ENCODE data around the gene CAT.
"Not testable (repeated sequence)": the region's sequence is repeated elsewhere in the genome, so short reads cannot be mapped to it uniquely, and the experiment has no call there.

The CAT gene

DNA sequence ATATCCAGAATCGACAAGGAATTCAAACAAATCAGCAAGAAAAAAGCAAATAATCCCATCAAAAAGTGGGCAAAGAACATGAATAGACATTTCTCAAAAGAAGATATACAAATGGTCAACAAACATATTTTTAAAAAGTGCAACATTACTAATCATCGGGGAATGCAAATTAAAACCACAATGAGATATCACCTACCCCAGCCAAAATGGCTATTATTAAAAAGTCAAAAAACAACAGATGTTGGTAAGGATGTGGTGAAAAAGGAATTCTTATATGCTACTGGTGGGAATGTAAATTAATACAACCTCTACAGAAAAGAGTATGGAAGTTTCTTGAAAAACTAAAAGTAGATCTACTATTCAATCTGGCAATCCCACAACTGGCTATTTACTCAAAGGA lies 13.9 kb upstream of the CAT start:
- H3K4me1 ChIP-seq (ENCODE audit: control insufficient read depth, insufficient read depth, low read length, poor library complexity, severe bottlenecking); H3K9me3 ChIP-seq (ENCODE audit: control insufficient read depth, low read length); H3K4me3 ChIP-seq (ENCODE audit: extremely low read depth, insufficient read depth, low read length, poor library complexity, severe bottlenecking); H3K27ac ChIP-seq (ENCODE audit: low read depth, low read length, severe bottlenecking); H3K36me3 ChIP-seq (ENCODE audit: control insufficient read depth, insufficient read depth, low read length): not testable (repeated sequence)
- WGBS, 2 experiments (ENCODE audit: insufficient coverage in 2 of 2), result no CpG with 5 or more reads among the region's 2 CpGs

DNA sequence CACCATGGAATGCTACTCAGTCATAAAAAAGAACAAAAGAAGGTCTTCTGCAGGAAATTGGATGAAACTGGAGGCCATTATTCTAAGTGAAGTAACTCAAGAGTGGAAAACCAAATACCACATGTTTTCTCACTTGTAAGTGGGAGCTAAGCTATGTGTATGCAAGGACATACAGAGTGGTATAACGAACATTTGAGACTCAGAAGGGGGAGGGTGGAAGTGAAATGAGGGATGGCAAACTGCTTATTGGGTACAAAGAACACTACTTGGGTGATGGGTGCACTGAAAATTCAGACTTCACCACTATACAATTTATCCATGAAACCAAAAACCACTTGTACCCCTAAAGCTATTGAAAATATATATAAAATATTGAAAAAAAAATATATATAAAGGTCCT lies 13.4 kb upstream of the CAT start:
- Histone ChIP-seq H3K36me3 (ENCODE audit: control insufficient read depth, insufficient read depth, low read length) (no peaks in the 10 kb centered on the region), H3K4me3 (ENCODE audit: extremely low read depth, insufficient read depth, low read length, poor library complexity, severe bottlenecking) (no peak overlapping the region), H3K27ac (ENCODE audit: low read depth, low read length, severe bottlenecking) (no peak overlapping the region), H3K4me1 (ENCODE audit: control insufficient read depth, insufficient read depth, low read length, poor library complexity, severe bottlenecking) (peaks cover 7% of the 10 kb centered on the region), H3K9me3 (ENCODE audit: control insufficient read depth, low read length) (no peaks in the 10 kb centered on the region)
- WGBS, 2 experiments (ENCODE audit: insufficient coverage in 2 of 2), result no CpG with 5 or more reads among the region's 1 CpG

DNA sequence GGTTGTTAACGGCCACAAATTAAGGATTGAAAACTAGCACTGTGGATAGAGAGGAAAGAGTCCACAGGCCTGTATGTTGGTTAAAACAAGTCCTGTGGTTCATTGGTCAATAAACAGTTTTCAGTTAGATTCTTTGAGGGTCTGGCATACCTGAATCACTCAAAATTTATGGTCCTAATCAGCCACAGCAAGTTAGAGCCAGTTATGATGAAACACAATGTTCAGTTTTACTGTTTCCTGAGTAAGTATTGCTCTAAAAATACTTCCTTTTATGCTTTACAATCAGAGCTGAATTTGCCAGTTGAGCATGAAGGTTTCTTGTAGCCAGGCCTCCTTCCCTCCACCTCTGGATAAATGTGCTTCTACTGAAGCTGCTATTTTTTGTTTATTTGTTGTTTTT lies 12.9 kb upstream of the CAT start:
- 91 to 100% methylated on average over 1 of the region's 1 CpG for WGBS, 2 experiments (ENCODE audit: insufficient coverage in 2 of 2)
- Histone ChIP-seq H3K9me3 (ENCODE audit: control insufficient read depth, low read length) (no peaks in the 10 kb centered on the region), H3K36me3 (ENCODE audit: control insufficient read depth, insufficient read depth, low read length) (no peaks in the 10 kb centered on the region), H3K27ac (ENCODE audit: low read depth, low read length, severe bottlenecking) (no peak overlapping the region), H3K4me1 (ENCODE audit: control insufficient read depth, insufficient read depth, low read length, poor library complexity, severe bottlenecking) (peaks cover 7% of the 10 kb centered on the region), H3K4me3 (ENCODE audit: extremely low read depth, insufficient read depth, low read length, poor library complexity, severe bottlenecking) (no peak overlapping the region)

GRCh38 chr11:34426766-34427185 lies 12.0 kb upstream of the CAT start:
- H3K4me1 ChIP-seq (ENCODE audit: control insufficient read depth, insufficient read depth, low read length, poor library complexity, severe bottlenecking), result peaks cover 7% of the 10 kb centered on the region

GRCh38 chr11:34427186-34427805 lies 11.4 kb upstream of the CAT start:
- no peak overlapping the region for H3K27ac ChIP-seq (ENCODE audit: low read depth, low read length, severe bottlenecking)

More at GRCh38 chr11:34426766-34427185, 12.0 kb upstream of the CAT start:
- Histone ChIP-seq H3K4me3 (ENCODE audit: extremely low read depth, insufficient read depth, low read length, poor library complexity, severe bottlenecking) (no peak overlapping the region), H3K36me3 (ENCODE audit: control insufficient read depth, insufficient read depth, low read length) (no peaks in the 10 kb centered on the region), H3K9me3 (ENCODE audit: control insufficient read depth, low read length) (no peaks in the 10 kb centered on the region), H3K27ac (ENCODE audit: low read depth, low read length, severe bottlenecking) (no peak overlapping the region)
- WGBS, 2 experiments (ENCODE audit: insufficient coverage in 2 of 2), result 94 to 100% methylated on average over 2 to 3 of the region's 3 CpGs

GRCh38 chr11:34431979-34432378 lies 6.8 kb upstream of the CAT start:
- H3K9me3 ChIP-seq (ENCODE audit: control insufficient read depth, low read length), result no peaks in the 10 kb centered on the region
- peaks cover 3% of the 10 kb centered on the region for H3K4me1 ChIP-seq (ENCODE audit: control insufficient read depth, insufficient read depth, low read length, poor library complexity, severe bottlenecking)
- 100% methylated on average over 3 of the region's 4 CpGs; no CpG with 5 or more reads in 1 of the 2 experiments for WGBS, 2 experiments (ENCODE audit: insufficient coverage in 2 of 2)
- no peaks in the 10 kb centered on the region for H3K36me3 ChIP-seq (ENCODE audit: control insufficient read depth, insufficient read depth, low read length)
- H3K4me3 ChIP-seq (ENCODE audit: extremely low read depth, insufficient read depth, low read length, poor library complexity, severe bottlenecking), result no peak overlapping the region
- H3K27ac ChIP-seq (ENCODE audit: low read depth, low read length, severe bottlenecking), result no peak overlapping the region

More at GRCh38 chr11:34427186-34427805, 11.4 kb upstream of the CAT start:
- WGBS, 2 experiments (ENCODE audit: insufficient coverage in 2 of 2), result 100% methylated on average over 1 of the region's 4 CpGs
- peaks cover 7% of the 10 kb centered on the region for H3K4me1 ChIP-seq (ENCODE audit: control insufficient read depth, insufficient read depth, low read length, poor library complexity, severe bottlenecking)
- H3K36me3 ChIP-seq (ENCODE audit: control insufficient read depth, insufficient read depth, low read length), result no peaks in the 10 kb centered on the region
- no peak overlapping the region for H3K4me3 ChIP-seq (ENCODE audit: extremely low read depth, insufficient read depth, low read length, poor library complexity, severe bottlenecking)
- no peaks in the 10 kb centered on the region for H3K9me3 ChIP-seq (ENCODE audit: control insufficient read depth, low read length)

DNA sequence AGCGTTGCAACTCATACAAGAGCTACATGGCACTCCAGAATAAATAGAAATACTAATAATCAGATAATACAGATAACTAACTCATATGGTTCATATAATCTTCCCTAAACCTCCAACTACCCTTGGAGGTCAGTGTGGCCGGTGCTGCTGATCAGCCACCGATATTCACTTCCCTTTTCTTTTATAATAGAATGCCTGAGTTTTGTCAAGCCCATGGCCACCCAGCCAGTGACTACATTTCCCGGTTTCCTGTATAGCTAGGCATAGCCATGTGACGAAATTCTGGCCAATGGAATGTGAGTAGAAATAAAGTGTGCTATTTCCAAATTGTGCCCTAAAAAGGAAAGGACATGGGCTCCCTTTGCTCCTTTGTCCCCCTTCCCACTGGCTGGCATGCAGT lies 5.9 kb upstream of the CAT start:
- Histone ChIP-seq H3K9me3 (ENCODE audit: control insufficient read depth, low read length) (no peaks in the 10 kb centered on the region), H3K4me1 (ENCODE audit: control insufficient read depth, insufficient read depth, low read length, poor library complexity, severe bottlenecking) (no peaks in the 10 kb centered on the region), H3K27ac (ENCODE audit: low read depth, low read length, severe bottlenecking) (no peak overlapping the region), H3K4me3 (ENCODE audit: extremely low read depth, insufficient read depth, low read length, poor library complexity, severe bottlenecking) (no peak overlapping the region), H3K36me3 (ENCODE audit: control insufficient read depth, insufficient read depth, low read length) (no peaks in the 10 kb centered on the region)
- WGBS, 2 experiments (ENCODE audit: insufficient coverage in 2 of 2), result 79 to 81% methylated on average over 4 to 5 of the region's 5 CpGs

GRCh38 chr11:34433899-34434298 lies 4.8 kb upstream of the CAT start:
- Histone ChIP-seq H3K36me3 (ENCODE audit: control insufficient read depth, insufficient read depth, low read length) (no peaks in the 10 kb centered on the region), H3K4me3 (ENCODE audit: extremely low read depth, insufficient read depth, low read length, poor library complexity, severe bottlenecking) (no peak overlapping the region), H3K9me3 (ENCODE audit: control insufficient read depth, low read length) (no peaks in the 10 kb centered on the region), H3K4me1 (ENCODE audit: control insufficient read depth, insufficient read depth, low read length, poor library complexity, severe bottlenecking) (no peaks in the 10 kb centered on the region), H3K27ac (ENCODE audit: low read depth, low read length, severe bottlenecking) (no peak overlapping the region)
- 96 to 97% methylated on average over 2 to 3 of the region's 3 CpGs for WGBS, 2 experiments (ENCODE audit: insufficient coverage in 2 of 2)

GRCh38 chr11:34437224-34438125 lies 1.3 kb upstream of the CAT start:
- H3K4me1 ChIP-seq (ENCODE audit: control insufficient read depth, insufficient read depth, low read length, poor library complexity, severe bottlenecking), result no peaks in the 10 kb centered on the region

DNA sequence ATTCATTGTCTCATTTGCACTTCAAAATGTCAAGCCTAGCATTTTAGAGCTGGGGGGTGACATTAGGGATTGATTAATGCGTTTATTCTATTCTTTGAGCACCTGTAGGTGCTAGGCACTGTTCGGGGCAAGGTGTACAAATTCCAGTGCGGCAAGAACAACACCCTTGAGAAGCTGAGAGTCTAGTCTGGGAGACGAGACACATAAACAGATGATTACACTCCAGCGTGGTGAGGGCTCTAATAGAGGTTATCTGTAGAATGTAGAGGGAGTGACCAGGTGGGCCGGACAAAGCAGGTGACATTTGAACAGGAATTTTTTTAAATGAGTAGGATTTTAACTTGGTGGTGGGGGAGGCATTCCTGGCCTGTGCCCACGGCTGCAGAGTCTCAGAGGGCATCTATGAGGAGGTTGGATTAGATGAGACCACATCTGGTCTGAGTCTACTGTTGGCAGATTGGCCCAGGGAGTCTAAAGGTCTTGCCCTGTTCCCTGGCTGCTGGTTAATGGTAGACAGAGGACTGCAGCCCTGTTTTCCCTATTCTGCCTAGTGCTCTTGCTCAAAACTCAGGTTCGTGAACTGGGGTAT lies 970 bp downstream of the CAT start:
- WGBS, 2 experiments (ENCODE audit: insufficient coverage in 2 of 2), result 90 to 97% methylated on average over 7 of the region's 8 CpGs
- Histone ChIP-seq H3K36me3 (ENCODE audit: control insufficient read depth, insufficient read depth, low read length) (no peaks in the 10 kb centered on the region), H3K4me1 (ENCODE audit: control insufficient read depth, insufficient read depth, low read length, poor library complexity, severe bottlenecking) (no peaks in the 10 kb centered on the region), H3K9me3 (ENCODE audit: control insufficient read depth, low read length) (no peaks in the 10 kb centered on the region), H3K4me3 (ENCODE audit: extremely low read depth, insufficient read depth, low read length, poor library complexity, severe bottlenecking) (no peak overlapping the region), H3K27ac (ENCODE audit: low read depth, low read length, severe bottlenecking) (no peak overlapping the region)

More at GRCh38 chr11:34437224-34438125, 1.3 kb upstream of the CAT start:
- Histone ChIP-seq H3K27ac (ENCODE audit: low read depth, low read length, severe bottlenecking) (no peak overlapping the region), H3K9me3 (ENCODE audit: control insufficient read depth, low read length) (no peaks in the 10 kb centered on the region), H3K4me3 (ENCODE audit: extremely low read depth, insufficient read depth, low read length, poor library complexity, severe bottlenecking) (no peak overlapping the region), H3K36me3 (ENCODE audit: control insufficient read depth, insufficient read depth, low read length) (no peaks in the 10 kb centered on the region)
- WGBS, 2 experiments (ENCODE audit: insufficient coverage in 2 of 2), result no CpG with 5 or more reads among the region's 2 CpGs

Data from mesodermal cell (in vitro differentiated cells).